DOHH2 (cell line): ENCODE measurements around the gene ILDR2.

ENCODE experiments used
- H3F3A ChIP-seq: fragments of 200-600 bp; sonication (generic), shearing (Covaris generic); 2 replicates; pipeline ENCODE4 v1.6.0; 2016; ENCODE audit warnings: antibody characterized with exemption, mild to moderate bottlenecking; ENCODE audit not compliant: control insufficient read depth, insufficient read depth
- H3K27ac ChIP-seq: fragments of 200-600 bp; sonication (generic); 2 replicates; pipeline ENCODE4 v1.5.1; 2014; ENCODE audit warnings: low read depth, mild to moderate bottlenecking, low read length, moderate library complexity
- H3K27me3 ChIP-seq: fragments of 200-600 bp; sonication (generic); 2 replicates; pipeline ENCODE4 v1.6.1; 2014; ENCODE audit warnings: mild to moderate bottlenecking, low read length, mixed read lengths; ENCODE audit not compliant: control insufficient read depth
- H3K36me3 ChIP-seq: fragments of 200-600 bp; sonication (generic); 2 replicates; pipeline ENCODE4 v1.6.1; 2014; ENCODE audit warnings: mild to moderate bottlenecking, low read length, moderate library complexity, mixed read lengths; ENCODE audit not compliant: control insufficient read depth
- H3K4me1 ChIP-seq: fragments of 200-600 bp; sonication (generic); 2 replicates; pipeline ENCODE4 v1.6.1; 2014; ENCODE audit warnings: mild to moderate bottlenecking, low read length, mixed read lengths; ENCODE audit not compliant: control insufficient read depth
- H3K4me2 ChIP-seq: fragments of 200-600 bp; sonication (generic); 2 replicates; pipeline ENCODE4 v1.6.0; 2014; ENCODE audit warnings: mild to moderate bottlenecking, low read length, moderate library complexity
- H3K4me3 ChIP-seq: fragments of 200-600 bp; sonication (generic); 2 replicates; pipeline ENCODE4 v1.5.1; 2014; ENCODE audit warnings: mild to moderate bottlenecking, low read length, mixed read lengths
- H3K79me2 ChIP-seq: fragments of 200-600 bp; sonication (generic); 2 replicates; pipeline ENCODE4 v1.6.1; 2014; ENCODE audit warnings: mild to moderate bottlenecking, low read length, mixed read lengths; ENCODE audit not compliant: control insufficient read depth
- H3K9me2 ChIP-seq: fragments of 200-600 bp; sonication (generic); replicated peaks from 2 replicates; pipeline ENCODE4 v1.6.1; 2014; ENCODE audit warnings: mild to moderate bottlenecking, low read length, mixed read lengths; ENCODE audit not compliant: control insufficient read depth
- H3K9me3 ChIP-seq: fragments of 200-600 bp; sonication (generic); 2 replicates; pipeline ENCODE4 v1.6.1; 2014; ENCODE audit warnings: antibody characterized with exemption, low read length, mixed read lengths; ENCODE audit not compliant: control insufficient read depth, insufficient read depth
- H4K20me1 ChIP-seq: fragments of 200-600 bp; sonication (generic); 2 replicates; pipeline ENCODE4 v1.6.0; 2014; ENCODE audit warnings: low read depth, mild to moderate bottlenecking, antibody characterized with exemption, low read length, moderate library complexity; ENCODE audit not compliant: control insufficient read depth, insufficient read depth
- EZH2phosphoT487 ChIP-seq: fragments of 200-600 bp; sonication (generic); IDR thresholded peaks from 2 replicates; pipeline ENCODE4 v1.6.1; 2017; ENCODE audit warnings: borderline replicate concordance, mild to moderate bottlenecking, antibody characterized with exemption, low read length, moderate library complexity, mixed read lengths
- TF ChIP-seq, protein P1 (sequence below): fragments of 200-600 bp; sonication (generic); IDR thresholded peaks from one replicate; pipeline ENCODE4 v1.5.1; 2014; ENCODE audit warnings: antibody characterized with exemption, mild to moderate bottlenecking, low read depth, low read length; ENCODE audit not compliant: poor library complexity, severe bottlenecking

Gene ILDR2

DNA sequence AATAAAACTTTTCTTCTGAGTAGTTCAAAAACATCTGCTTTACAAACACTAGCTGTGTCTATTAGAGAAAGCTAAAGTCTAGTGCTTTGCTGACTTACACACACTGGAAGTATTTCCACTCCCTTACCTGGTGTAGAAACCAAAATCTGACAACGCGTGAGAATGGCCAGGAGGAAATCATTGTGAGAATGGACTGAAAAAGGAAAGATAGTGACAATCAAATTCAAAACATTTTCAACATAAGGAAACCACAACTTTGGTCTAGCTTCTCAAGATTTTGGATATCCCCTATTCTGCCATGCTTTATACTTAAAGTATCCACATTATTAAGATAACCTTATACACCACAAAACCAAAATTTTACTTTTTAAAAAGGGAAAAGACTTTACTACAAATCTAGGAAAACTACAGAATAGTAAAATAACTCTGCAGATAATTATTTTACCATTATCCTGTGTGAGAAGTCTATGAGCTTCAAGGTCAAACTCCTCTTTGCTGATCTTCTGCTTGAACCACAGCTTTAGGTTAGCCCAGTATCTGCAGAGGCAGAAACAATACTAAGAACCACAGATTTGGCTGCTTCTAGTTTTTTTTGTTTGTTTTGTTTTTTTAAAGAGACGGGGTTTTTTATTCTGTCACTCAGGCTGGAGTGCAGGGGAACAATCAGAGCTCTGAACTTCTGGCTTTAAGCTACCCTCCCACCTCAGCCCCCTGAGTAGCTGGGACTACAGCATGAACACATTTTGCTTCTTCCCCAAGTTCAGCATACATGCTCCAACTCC is 105.8 kb downstream of the ILDR2 start:
- Histone ChIP-seq H4K20me1 (peaks cover 3% of the 10 kb centered on the region; the same call in 1 of the 2 replicates), H3F3A (no peaks in the 10 kb centered on the region), H3K79me2 (peaks cover 59% of the 10 kb centered on the region), H3K27ac (no peak overlapping the region), H3K9me2 (no peaks in the 10 kb centered on the region), H3K4me3 (no peak overlapping the region), H3K4me2 (no peak overlapping the region), H3K4me1 (peaks cover 5% of the 10 kb centered on the region; the same call in 1 of the 2 replicates), H3K27me3 (no peaks in the 10 kb centered on the region), H3K9me3 (no peaks in the 10 kb centered on the region), H3K36me3 (peaks cover 48% of the 10 kb centered on the region)
- TF ChIP-seq EZH2phosphoT487, result no peak
- TF ChIP-seq, protein P1, sequence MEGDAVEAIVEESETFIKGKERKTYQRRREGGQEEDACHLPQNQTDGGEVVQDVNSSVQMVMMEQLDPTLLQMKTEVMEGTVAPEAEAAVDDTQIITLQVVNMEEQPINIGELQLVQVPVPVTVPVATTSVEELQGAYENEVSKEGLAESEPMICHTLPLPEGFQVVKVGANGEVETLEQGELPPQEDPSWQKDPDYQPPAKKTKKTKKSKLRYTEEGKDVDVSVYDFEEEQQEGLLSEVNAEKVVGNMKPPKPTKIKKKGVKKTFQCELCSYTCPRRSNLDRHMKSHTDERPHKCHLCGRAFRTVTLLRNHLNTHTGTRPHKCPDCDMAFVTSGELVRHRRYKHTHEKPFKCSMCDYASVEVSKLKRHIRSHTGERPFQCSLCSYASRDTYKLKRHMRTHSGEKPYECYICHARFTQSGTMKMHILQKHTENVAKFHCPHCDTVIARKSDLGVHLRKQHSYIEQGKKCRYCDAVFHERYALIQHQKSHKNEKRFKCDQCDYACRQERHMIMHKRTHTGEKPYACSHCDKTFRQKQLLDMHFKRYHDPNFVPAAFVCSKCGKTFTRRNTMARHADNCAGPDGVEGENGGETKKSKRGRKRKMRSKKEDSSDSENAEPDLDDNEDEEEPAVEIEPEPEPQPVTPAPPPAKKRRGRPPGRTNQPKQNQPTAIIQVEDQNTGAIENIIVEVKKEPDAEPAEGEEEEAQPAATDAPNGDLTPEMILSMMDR, result no peak

DNA sequence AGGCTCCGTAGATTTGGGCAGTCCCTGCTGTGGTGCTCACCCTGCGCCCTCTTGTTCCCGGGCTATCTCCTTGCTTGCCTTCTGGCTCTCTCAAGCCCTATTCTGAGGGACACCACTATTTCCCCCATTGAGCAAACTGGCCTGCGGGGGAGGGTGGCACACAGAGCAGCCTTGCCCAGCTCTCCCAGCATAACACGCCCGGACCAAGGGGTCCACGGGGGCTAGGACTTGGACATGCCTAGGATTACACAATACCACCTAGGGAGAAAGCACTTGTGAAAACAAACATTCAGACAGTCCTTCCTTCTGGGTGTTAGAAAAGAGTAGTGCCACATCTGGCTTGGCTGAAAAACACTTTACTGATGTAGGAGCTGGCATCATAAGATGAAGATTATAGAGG is 106.7 kb downstream of the ILDR2 start:
- peaks cover 3% of the 10 kb centered on the region; the same call in 1 of the 2 replicates for H4K20me1 ChIP-seq
- 0 out of 2 replicates have a peak, but pooled peaks cover 2% of the 10 kb centered on the region for H3K4me1 ChIP-seq
- H3K9me3 ChIP-seq, result no peaks in the 10 kb centered on the region
- no peak overlapping the region for H3K27ac ChIP-seq
- H3F3A ChIP-seq, result no peaks in the 10 kb centered on the region
- TF ChIP-seq, protein P1, result no peak
- no peak for TF ChIP-seq EZH2phosphoT487
- H3K9me2 ChIP-seq, result no peaks in the 10 kb centered on the region
- H3K36me3 ChIP-seq, result peaks cover 55% of the 10 kb centered on the region
- peaks cover 53% of the 10 kb centered on the region for H3K79me2 ChIP-seq
- H3K4me3 ChIP-seq, result no peak overlapping the region
- H3K4me2 ChIP-seq, result no peak overlapping the region
- H3K27me3 ChIP-seq, result no peaks in the 10 kb centered on the region

- no peak for TF ChIP-seq EZH2phosphoT487
- TF ChIP-seq, protein P1, result no peak
- Histone ChIP-seq H3F3A (no peaks in the 10 kb centered on the region), H3K4me3 (no peak overlapping the region), H3K9me3 (no peaks in the 10 kb centered on the region), H3K36me3 (peaks cover 72% of the 10 kb centered on the region), H3K4me2 (no peak overlapping the region), H3K4me1 (no peaks in the 10 kb centered on the region), H3K9me2 (no peaks in the 10 kb centered on the region), H4K20me1 (peaks cover 3% of the 10 kb centered on the region; the same call in 1 of the 2 replicates), H3K27ac (no peak overlapping the region), H3K27me3 (no peaks in the 10 kb centered on the region), H3K79me2 (peaks cover 26% of the 10 kb centered on the region)
Measured at GRCh38 chr1:166865926-166866325, 109.4 kb downstream of the ILDR2 start.
